HG02943 (cell line): Measurements from ENCODE around the gene EPB41L5.
A peak's percentile ranks its signal among the peaks of the same experiment; 100 is the strongest.
"Not testable (repeated sequence)": the region's sequence is repeated elsewhere in the genome, so short reads cannot be mapped to it uniquely, and the experiment has no call there.

ENCODE experiments used
- ATAC-seq: cut with Tn5 transposase; IDR thresholded peaks from one replicate; pipeline ENCODE4 v1.9.1; 2021; ENCODE audit warnings: mild to moderate bottlenecking, low read depth, moderate library complexity; ENCODE audit not compliant: unreplicated experiment

EPB41L5 gene

GRCh38 chr2:120012771-120013596, at the start of gene EPB41L5:
Gene EPB41L5, plus strand, starts transcription at chr2:120013077. Its CDS starts 6,008 bp downstream, at chr2:120019085.
- ATAC-seq, result peak; percentile 91

DNA sequence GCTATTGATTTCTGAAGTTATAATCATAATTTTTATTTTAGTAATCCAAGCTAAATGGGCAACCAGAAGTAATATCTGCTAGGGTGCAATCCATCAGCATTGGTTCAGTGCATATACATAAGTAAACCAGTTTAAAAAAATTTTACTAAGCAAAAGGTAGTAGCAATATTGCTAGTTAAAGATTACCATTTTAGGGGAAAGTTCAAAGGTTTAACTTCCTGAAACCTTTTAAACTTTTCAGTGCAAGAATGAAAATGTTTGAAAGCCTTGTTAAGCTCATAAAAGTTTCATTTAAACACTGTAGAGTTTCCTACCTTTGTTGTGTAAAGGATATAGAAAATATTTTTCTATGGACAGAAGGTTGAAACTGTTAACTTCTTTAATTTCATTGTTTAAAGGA, 31.0 kb upstream of the EPB41L5 start:
- no peak for ATAC-seq

- no peak for ATAC-seq
Observed at GRCh38 chr2:119982506-119982905, 30.4 kb upstream of the EPB41L5 start.

DNA sequence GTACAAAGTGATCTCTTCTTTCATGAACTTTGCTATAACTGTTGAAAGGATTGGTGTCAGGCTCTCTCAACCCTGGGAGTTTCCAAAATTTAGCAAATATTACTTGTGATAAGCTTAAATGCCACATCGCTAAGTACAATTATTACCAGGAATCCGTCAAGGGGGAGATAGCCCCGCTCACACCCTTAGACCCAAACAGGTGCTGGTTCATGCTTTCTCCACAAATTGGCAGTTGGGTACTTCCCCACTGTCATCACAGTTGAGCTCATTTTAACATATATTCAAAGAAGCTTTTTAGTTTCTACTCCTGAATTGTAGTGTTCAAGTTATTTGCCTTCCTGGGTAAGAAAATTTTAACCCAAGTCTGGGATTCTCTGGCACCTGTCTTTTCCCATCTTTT, 29.8 kb upstream of the EPB41L5 start:
- ATAC-seq, result no peak

DNA sequence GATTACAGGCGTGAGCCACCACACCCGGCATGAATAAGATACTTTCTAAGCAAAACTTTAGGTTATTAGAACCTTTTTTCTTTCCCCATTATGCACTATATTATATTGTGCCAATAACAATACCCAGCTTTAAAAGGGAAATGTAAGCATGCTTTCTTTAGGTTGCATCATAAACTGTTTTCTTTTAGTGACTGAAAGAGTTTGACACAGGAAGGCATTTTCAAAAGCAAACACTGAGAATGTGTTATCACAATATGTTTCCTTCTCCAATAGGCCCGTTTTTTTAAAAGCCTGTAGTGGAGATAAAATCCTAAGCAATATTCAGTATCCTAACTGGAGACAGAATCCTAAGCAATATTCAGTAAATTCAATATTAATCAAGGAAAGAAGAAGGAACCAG, 16.7 kb upstream of the EPB41L5 start:
- ATAC-seq, result no peak

DNA sequence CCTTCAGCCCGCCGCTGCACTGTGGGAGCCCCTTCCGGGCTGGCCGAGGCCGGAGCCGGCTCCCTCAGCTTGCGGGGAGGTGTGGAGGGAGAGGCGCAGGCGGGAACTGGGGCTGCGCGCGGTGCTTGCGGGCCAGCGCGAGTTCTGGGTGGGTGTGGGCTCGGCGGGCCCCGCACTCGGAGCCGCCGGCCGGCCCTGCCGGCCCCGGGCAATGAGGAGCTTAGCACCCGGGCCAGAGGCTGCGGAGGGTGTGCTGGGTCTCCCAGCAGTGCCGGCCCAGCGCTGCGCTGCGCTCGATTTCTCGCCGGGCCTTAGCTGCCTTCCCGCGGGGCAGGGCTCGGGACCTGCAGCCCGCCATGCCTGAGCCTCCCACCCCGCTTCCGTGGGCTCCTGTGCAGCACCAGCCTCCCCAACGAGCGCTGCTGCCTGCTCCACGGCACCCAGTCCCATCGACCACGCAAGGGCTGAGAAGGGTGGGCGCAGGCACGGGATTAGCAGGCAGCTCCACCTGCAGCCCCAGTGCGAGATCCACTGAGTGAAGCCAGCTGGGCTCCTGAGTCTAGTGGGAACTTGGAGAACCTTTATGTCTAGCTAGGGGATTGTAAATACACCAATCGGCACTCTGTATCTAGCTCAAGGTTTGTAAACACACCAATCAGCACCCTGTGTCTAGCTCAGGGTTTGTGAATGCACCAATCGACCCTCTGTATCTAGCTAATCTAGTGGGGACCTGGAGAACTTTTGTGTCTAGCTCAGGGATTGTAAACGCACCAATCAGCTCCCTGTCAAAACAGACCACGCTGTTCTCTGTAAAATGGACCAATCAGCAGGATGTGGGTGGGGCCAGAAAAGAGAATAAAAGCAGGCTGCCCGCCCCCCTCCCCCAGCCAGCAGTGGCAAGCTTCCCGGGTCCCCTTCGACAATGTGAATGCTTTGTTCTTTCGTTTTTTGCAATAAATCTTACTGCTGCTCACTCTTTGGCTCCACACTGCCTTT, 15.7 kb upstream of the EPB41L5 start:
- not testable (repeated sequence) for ATAC-seq

- ATAC-seq, result no peak
Observed at GRCh38 chr2:120001471-120001870, 11.4 kb upstream of the EPB41L5 start.

GRCh38 chr2:120004254-120004653, 8.6 kb upstream of the EPB41L5 start:
- no peak for ATAC-seq

- peak; percentile 86 for ATAC-seq
Observed at GRCh38 chr2:120005834-120006521, 6.9 kb upstream of the EPB41L5 start.

- no peak for ATAC-seq
Observed at GRCh38 chr2:120007851-120008250, 5.0 kb upstream of the EPB41L5 start.

- no peak for ATAC-seq
Observed at GRCh38 chr2:120012363-120012762, 514 bp upstream of the EPB41L5 start.

DNA sequence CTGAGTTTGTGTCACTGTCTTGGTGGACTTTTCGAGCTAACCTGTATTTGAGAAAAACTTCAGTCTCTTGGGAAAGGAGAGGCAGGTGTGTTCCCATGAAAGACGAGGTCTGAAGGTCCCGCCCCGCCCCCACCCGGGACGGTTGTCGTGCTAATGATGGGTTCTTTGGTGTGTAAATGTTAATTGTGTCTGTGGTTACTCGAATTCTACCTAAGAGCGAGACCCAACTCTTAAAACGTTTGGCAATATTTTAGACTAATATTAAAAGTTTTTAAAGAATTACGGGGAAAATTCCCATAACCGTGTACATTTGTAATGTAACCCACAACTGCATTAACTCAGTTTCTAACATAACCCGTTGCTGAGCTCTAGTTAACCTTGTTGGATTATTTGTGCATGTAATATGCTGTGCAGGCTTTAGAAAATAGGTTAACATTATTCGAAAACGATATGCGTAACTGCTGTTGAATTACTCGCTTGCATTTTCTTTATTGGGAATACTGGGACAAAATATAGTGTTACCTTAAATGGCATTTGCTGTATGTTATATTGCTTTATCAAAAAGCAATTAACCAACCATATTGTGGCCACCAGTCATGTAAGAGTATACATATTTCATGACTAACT, 833 bp downstream of the EPB41L5 start:
- no peak for ATAC-seq

- no peak for ATAC-seq
Observed at GRCh38 chr2:120014226-120014980, 1.5 kb downstream of the EPB41L5 start.

DNA sequence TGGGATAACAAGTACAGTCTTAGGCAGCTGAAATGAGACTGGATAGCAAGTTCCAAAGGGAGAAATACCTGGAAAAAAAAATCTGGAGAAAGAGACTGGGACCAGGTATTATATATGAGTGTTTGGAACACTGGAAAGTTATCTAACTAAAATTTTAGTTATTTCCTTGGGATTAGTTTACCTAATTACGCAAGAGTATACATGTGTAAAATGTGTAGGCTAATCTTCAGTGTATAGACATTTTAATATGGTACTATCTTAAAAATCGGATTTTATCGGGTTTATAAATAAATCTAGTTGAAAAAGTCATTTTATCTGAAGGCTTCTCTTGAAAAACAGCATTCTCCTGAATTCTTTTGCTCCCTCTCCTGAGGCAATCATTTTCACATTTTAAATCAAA, 3.9 kb downstream of the EPB41L5 start:
- no peak for ATAC-seq

DNA sequence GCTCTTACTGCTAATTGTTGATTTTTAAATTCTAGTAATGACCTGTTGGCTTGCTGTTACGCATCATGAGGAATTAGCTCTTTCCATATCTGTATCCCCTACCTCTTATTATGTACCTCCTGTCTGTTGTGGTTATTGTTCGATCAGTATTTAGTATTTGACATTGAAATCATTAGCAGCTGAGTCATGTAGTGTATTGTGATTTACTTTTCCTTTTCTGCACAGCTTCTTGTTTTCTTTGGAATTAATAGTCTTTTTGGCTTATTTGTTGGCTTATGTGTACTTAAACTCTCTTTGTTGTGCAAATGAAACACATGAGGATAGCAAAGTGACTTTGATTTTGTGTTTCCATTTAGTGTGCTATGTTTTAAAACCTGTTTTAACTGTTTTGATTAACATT, 4.3 kb downstream of the EPB41L5 start:
- no peak for ATAC-seq

DNA sequence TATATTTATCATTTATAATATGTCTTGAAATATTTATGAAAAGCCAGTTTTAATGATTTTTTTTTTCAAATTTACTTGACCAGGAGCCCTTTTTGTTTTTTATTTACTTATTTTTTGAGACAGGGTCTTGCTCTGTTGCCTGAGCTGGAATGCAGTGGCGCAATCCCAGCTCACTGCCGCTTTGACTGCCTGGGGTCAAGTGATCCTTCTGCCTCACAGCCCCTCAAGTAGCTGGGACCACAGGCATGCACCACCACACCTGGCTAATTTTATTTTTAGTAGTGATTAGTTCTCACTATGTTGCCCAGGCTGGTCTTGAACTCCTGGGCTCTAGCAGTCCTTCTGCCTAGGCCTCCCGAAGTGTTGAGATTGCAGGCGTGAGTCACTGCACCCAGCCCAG, 5.7 kb downstream of the EPB41L5 start:
- ATAC-seq, result no peak

GRCh38 chr2:120020554-120020953, 7.7 kb downstream of the EPB41L5 start:
- ATAC-seq, result no peak

DNA sequence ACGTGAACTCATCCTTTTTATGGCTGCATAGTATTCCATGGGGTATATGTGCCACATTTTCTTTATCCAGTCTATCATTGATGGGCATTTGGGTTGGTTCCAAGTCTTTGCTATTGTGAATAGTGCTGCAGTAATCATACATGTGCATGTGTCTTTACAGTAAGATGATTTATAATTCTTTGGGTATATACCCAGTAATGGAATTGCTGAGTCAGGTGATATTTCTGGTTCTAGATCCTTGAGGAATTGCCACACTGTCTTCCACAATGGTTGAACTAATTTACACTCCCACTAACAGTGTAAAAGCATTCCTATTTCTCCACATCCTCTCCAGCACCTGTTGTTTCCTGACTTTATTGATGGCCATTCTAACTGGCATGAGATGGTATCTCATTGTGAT, 9.6 kb downstream of the EPB41L5 start:
- ATAC-seq, result not testable (repeated sequence)

DNA sequence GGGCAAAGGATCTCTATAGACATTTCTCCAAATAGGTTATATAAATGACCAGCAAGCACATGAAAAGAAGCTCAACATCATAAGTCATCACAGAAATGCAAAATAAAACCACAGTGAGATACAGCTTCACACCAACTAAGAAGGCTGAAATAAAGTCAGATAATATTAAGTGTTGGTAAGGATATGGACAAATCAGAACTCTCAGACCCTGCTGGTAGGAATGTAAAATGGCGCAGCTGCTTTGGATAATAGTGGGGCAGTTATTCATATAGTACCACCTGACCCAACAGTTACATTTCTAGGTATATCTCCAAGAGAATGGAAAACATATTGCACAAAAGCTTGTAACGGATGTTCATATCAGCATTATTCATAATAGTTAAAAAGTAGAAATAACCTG, 14.0 kb downstream of the EPB41L5 start:
- no peak for ATAC-seq

GRCh38 chr2:120028795-120029194, 15.9 kb downstream of the EPB41L5 start:
- ATAC-seq, result no peak
